Lower leg skin (tissue), 3 donors: Measurements from ENCODE around the gene COBL.

Source experiments
- POLR2A ChIP-seq, 2 donors: fragments of 450-650 bp; IDR thresholded peaks; one replicate each; pipeline ENCODE4 v1.6.1; 2016 to 2017; ENCODE audit warnings: antibody characterized with exemption in 2 of 2, mild to moderate bottlenecking in 1 of 2, moderate library complexity in 1 of 2
- TF ChIP-seq, protein P1 (sequence below), 3 donors: fragments of 450-650 bp; IDR thresholded peaks; one replicate each; pipeline ENCODE4 v1.5.1; 2016; ENCODE audit warnings: antibody characterized with exemption in 3 of 3, mild to moderate bottlenecking in 3 of 3, moderate library complexity in 2 of 3

DNA sequence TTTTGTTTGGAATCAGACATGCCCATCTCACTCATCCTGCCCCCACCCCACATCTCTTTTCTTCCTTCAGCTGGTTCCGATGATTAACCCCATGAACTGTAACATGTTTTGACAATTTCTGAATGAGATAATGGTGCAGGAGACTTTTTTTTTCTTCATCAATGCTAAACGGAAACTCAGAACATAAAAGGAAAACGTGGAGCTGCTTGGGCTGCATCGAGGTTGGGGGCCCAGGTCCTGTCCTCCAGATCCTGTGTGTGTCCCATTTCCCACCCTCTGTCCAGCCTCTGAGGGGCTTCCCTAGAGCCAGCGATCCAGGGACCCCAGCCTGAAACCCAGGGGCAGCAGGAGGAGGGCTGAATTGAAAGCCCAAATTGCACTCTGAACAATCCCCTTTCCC, 270.1 kb downstream of the COBL start:
- TF ChIP-seq, protein P1, sequence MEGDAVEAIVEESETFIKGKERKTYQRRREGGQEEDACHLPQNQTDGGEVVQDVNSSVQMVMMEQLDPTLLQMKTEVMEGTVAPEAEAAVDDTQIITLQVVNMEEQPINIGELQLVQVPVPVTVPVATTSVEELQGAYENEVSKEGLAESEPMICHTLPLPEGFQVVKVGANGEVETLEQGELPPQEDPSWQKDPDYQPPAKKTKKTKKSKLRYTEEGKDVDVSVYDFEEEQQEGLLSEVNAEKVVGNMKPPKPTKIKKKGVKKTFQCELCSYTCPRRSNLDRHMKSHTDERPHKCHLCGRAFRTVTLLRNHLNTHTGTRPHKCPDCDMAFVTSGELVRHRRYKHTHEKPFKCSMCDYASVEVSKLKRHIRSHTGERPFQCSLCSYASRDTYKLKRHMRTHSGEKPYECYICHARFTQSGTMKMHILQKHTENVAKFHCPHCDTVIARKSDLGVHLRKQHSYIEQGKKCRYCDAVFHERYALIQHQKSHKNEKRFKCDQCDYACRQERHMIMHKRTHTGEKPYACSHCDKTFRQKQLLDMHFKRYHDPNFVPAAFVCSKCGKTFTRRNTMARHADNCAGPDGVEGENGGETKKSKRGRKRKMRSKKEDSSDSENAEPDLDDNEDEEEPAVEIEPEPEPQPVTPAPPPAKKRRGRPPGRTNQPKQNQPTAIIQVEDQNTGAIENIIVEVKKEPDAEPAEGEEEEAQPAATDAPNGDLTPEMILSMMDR (IDR thresholded peaks at IDR 0.05) = no peak
- no peak for TF ChIP-seq POLR2A (IDR thresholded peaks at IDR 0.05)
